ENCODE results near the gene ANKAR. TPM values are rescaled to one million over a fixed set of nuclear protein-coding genes. Genes with fewer than 3 reads are reported as not detected.

The ANKAR gene
- total and polyA plus RNA-seq, 11 donors: 0.75 to 10.1 (median 6.4) TPM

DNA sequence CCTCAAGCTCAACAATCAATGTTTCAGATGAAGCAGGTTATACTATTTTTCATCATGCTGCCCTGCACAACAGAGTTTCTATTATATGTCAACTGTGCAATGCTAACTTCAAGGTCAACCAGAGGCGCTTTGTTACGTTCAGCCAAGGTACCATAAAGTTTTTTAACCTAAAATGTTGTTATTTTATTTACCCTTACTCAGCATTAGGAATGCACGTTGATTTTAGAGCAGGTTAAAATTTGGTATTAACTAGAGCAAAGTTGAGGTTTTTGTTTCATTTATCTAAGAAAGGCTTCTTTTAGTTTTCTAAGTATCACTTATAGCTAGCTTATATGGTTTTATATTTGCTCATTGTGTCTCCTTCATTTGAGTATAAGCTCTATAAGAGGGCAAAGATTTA lies 21.8 kb downstream of the ANKAR start:
- Histone ChIP-seq H3K9me3 (no peaks in the 10 kb centered on the region), H3K27ac (no peak overlapping the region), H3K4me3 (no peak overlapping the region), H3K36me3 (peaks cover 0 to 29% (median 6%) of the 10 kb centered on the region in 9 donors), H3K27me3 (no peaks in the 10 kb centered on the region), H3K4me1 (peaks cover 0 to 3% (median 0%) of the 10 kb centered on the region in 12 donors)
- TF ChIP-seq, protein P1, sequence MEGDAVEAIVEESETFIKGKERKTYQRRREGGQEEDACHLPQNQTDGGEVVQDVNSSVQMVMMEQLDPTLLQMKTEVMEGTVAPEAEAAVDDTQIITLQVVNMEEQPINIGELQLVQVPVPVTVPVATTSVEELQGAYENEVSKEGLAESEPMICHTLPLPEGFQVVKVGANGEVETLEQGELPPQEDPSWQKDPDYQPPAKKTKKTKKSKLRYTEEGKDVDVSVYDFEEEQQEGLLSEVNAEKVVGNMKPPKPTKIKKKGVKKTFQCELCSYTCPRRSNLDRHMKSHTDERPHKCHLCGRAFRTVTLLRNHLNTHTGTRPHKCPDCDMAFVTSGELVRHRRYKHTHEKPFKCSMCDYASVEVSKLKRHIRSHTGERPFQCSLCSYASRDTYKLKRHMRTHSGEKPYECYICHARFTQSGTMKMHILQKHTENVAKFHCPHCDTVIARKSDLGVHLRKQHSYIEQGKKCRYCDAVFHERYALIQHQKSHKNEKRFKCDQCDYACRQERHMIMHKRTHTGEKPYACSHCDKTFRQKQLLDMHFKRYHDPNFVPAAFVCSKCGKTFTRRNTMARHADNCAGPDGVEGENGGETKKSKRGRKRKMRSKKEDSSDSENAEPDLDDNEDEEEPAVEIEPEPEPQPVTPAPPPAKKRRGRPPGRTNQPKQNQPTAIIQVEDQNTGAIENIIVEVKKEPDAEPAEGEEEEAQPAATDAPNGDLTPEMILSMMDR (IDR thresholded peaks at IDR 0.05): no peak
- no peak for TF ChIP-seq POLR2A (IDR thresholded peaks at IDR 0.05)
- WGBS, 4 donors: 88 to 95% (median 92%) methylated on average over 3 of the region's 3 CpGs
- intact Hi-C loops (cut with DNase I): loop anchor here in 4 of 10 donors (5.0 kb wide), 1 partner anchor 34 kb away; the partner anchor contains the start of gene ASNSD1 (in 4 of the 4)
- DNase-seq (no peak), ATAC-seq (no peak)

DNA sequence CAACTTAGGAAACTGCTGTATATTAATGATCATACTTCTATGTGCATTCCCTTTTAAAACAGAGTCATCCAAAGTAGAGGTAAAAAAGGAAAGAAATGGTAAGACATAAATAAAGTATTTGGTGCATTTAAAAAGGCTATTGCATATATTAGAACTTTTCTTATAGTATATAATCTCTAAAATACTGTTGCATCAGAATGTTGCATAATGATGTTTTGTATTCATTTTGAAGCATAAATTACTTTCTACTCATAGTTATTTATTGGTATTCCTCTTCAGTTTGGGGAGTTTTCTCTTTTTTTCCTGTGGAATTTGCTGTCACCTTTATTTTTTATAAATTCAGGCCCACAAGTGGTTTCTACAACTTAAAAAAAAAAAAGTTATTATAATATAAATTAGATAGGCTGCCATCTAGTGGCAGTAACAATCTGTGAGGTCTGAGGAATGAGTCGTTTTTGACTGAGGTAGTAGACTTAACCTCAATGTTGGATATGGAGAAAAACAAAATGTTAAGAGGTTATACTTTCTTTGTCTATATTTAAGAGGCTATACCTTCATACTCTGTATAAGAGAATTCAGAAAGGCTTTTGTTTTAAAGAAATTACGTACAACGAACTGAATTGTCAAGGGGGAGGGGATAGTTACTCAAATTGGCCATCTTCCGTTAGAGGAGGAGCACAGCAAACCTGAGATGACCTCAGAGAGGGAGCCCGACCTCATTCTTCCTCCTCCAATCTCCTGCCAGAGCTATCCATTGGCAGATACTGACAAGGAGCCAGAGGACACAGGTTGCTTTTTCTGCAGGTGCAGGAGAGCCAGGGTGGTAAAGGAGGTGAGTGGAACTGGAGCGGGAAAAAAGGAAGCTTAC lies 23.8 kb downstream of the ANKAR start:
- Histone ChIP-seq H3K36me3 (peaks cover 0 to 12% (median 0%) of the 10 kb centered on the region in 9 donors), H3K4me3 (peak overlapping the region in 3 of 12 donors; percentile 10 to 14 (median 11)), H3K27me3 (no peaks in the 10 kb centered on the region), H3K9me3 (no peaks in the 10 kb centered on the region), H3K27ac (no peak overlapping the region), H3K4me1 (peaks cover 0 to 3% (median 0%) of the 10 kb centered on the region in 12 donors)
- DNase-seq (peak in 1 of 5 donors; percentile 28), ATAC-seq (peak in 3 of 4 donors; percentile 56 to 76 (median 68))
- 33 to 37% (median 34%) methylated on average over 6 of the region's 6 CpGs for WGBS, 4 donors
- TF ChIP-seq, protein P1 (IDR thresholded peaks at IDR 0.05): peak; percentile 62 to 81 (median 70)
- no peak for TF ChIP-seq POLR2A (IDR thresholded peaks at IDR 0.05)
- intact Hi-C loops (cut with DNase I): loop anchor here (1.0 to 5.0 kb wide), 3 partner anchors 36 to 37 kb away; partner anchors contain the start of gene ASNSD1 (in 10 of the 10)

DNA sequence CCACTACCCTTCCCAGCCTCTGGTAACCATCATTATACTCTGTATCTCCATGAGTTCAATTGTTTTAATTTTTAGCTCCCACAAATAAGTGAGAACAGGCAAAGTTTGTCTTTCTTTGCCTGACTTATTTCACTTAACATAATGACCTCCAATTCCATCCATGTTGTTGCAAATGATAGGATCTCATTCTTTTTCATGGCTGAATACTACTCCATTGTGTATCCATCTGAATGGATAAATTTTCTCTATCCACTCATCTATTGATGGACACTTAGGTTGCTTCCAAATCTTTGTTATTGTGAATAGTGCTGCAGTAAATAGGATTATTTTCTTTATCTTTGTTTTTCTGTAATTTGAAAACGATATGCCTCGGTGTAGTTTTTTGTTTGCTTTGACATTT lies 26.2 kb downstream of the ANKAR start:
- Histone ChIP-seq H3K4me1 (peaks cover 0 to 3% (median 0%) of the 10 kb centered on the region in 12 donors), H3K27me3 (no peaks in the 10 kb centered on the region), H3K27ac (no peak overlapping the region), H3K9me3 (no peaks in the 10 kb centered on the region), H3K36me3 (peaks cover 0 to 20% (median 0%) of the 10 kb centered on the region in 9 donors), H3K4me3 (no peak overlapping the region)
- 47 to 51% (median 49%) methylated on average over 2 of the region's 2 CpGs for WGBS, 4 donors
- intact Hi-C loops (cut with DNase I): no loop called here
- DNase-seq: no peak
- no peak for ATAC-seq
- TF ChIP-seq POLR2A (IDR thresholded peaks at IDR 0.05): no peak
- TF ChIP-seq, protein P1 (IDR thresholded peaks at IDR 0.05): no peak

DNA sequence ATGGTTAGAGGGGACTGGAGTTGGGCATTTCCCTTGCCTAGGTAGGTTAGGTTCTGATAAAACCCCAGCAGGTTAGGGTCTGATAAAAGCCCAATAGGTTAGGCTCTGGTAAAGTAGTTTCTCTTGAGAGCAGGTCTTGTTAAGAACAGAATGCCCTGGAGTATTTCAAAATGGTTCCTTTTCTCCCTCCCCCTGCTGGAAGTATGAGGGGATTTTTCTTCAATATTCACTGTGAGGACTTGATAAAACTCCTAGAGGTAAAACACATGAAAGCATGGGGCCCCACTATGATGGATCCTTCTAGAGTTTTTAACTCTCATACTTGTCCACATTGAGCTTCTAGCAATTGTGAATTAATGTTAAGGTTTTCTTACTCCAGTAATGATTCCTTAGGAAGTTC lies 27.6 kb downstream of the ANKAR start:
- no peaks in the 10 kb centered on the region for H3K9me3 ChIP-seq
- H3K4me1 ChIP-seq: peaks cover 0 to 3% (median 0%) of the 10 kb centered on the region in 12 donors
- intact Hi-C loops (cut with DNase I): no loop called here
- H3K4me3 ChIP-seq: no peak overlapping the region
- ATAC-seq (no peak), DNase-seq (no peak)
- TF ChIP-seq, protein P1 (IDR thresholded peaks at IDR 0.05): no peak
- TF ChIP-seq POLR2A (IDR thresholded peaks at IDR 0.05): no peak
- peaks cover 0 to 27% (median 0%) of the 10 kb centered on the region in 9 donors for H3K36me3 ChIP-seq
- no peak overlapping the region for H3K27ac ChIP-seq
- no peaks in the 10 kb centered on the region for H3K27me3 ChIP-seq
